ENCODE data around the gene ZBTB7A.

The ZBTB7A gene

DNA sequence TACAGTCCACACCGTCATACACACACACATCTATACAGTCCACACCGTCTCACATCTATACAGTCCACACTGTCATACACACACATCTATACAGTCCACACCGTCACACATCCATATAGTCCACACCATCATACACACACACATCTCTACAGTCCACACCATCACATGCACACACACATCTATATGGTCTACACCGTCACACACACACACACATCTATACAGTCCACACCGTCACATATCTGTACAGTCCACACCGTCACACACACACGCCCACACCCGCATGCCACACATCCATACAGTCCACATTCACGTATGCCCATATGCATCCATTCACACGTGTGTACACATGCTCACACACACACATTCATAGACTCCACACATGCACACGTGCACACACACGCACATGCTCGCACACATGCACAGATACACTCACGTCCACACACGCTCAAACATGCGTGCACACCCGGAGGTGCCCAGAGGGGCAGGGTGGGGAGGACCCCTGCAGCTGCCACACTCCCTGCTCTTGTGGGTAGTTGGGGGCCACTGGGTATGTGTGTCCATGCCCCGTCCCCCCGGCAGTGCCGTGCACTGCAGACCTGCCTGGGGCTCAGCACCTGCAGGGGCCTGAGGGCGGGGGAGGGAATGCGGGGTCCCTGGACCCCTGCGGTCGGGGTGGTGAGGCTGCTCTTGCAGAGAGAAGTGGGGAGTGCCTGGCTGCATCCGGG, 30.0 kb downstream of the ZBTB7A start:
- no peak for DNase-seq (ENCODE audit: low spot score)

DNA sequence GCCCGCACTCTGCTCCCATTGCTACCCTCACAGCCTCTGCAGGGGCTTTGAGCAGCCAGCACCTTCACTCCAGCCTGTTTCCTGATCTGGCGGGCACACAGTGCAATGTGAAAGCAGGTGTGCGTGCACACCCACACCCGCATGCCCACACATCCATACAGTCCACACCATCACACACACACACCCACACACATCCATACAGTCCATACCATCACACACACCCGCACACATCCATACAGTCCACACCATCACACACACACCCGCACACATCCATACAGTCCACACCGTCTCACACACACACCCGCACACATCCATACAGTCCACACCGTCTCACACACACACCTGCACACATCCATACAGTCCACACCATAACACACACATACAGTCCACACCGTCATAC, 31.1 kb downstream of the ZBTB7A start:
- no peak for DNase-seq (ENCODE audit: low spot score)

DNA sequence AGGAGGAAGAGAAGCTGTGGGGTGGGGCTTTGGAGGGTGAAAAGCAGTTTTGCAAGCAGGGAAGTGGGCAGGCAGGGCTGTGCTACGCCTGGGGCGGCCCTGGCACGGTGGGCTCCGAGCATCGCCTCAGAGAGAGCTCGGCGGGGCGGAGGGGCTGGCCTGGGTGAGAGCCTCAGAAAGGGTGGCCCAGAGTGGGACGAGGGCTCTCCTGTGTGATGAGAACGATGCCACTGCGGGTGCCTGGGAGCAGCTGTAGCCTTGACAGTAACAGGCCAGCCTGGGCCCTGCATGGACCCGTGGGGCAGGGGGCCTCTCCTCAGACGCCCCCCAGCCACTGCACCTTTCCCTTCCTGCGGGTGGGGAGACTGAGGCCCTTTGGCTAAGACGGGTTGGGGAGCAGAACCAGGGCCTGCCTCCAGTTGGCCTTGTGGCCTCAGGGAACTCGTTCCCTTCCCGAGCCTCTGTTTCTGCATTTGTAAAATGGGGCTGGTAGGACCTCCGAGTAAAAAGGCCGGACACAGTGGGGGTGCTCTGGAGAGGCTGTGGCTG, 31.6 kb downstream of the ZBTB7A start:
- no peak for DNase-seq (ENCODE audit: low spot score)

DNA sequence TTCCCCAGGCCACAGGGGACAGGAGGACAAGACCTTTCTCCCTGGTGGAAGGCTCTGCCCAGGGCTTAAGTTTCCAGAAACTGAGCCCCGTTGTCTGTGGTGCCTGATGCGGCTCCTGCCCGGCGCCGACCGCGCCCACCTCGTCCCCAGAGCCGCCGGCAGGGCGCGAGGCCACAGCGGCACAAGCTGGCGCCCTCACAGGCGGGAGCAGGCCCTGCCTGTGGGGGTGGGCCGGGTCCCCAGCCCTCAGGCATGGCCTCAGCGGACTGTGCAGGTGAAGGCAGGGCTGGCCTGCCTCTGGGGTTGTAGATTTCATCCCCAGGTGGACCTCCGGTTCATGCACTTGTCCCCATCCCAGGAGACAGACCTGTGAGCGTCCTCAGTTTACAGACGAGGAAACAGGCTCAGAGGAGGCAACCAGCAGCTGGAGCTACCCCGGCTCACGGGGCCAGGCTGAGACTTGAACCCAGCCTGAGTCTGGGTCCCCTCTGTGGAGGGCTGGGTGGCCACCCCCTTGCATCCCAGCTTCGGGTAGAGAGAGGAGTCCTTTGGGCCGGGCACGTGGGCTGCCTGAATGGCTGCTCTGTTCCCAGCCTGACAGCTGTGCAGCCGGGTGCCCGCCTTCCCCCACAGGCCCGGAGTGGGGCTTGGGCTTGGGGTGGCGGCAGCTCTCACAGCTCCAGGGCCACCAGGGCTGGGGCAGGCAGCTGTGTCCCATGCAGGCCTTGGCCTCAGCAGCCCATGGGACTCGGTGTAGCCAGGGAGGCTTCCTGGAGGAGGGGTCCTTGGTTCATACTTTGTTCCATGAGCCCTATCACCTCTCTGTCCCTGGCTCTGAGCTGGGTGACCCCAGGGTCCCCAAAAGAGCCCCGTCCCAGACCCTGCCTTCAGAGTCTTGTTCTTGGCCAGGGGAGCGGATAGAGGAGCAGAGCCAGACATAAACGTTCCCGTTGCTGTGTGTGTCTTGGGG, 32.4 kb downstream of the ZBTB7A start:
- no peak for DNase-seq (ENCODE audit: low spot score)

DNA sequence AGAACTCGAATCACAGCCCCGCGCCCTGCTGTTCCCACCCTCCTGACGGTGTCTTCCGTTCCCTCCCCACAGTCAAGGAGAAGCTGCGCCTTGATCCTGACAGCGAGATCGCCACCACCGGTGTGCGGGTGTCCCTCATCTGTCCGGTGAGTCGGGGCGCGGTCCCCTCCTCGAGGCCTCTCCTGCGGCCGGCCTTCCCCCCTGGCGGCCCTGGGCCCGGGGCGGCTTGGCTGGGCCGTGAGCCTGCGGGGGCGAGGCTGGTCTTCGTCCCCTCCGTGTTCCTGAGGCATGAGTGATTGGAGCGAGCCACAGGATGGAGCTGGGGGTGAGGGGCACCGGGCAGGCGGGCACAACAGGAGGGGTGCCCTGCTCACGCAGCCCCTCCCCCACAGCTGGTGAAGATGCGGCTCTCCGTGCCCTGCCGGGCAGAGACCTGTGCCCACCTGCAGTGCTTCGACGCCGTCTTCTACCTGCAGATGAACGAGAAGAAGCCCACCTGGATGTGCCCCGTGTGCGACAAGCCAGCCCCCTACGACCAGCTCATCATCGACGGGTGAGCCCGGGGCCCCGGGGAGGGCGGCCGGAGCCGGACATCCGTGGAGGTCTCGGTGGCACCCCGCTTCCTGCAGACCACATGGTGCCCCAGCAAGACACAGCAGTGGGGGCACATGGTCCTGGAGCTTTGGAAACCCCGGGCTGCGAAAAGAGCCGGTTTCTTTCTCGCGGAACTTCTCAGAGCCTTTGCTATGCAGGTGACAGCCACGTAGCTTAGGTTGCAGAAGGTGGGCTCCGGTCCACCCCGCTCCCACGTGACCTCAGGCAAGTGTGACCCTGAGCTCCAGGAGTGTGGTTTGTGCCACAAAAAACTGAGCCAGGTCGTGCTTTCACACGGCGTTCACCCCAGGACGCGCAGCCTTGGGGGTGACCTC, 33.4 kb downstream of the ZBTB7A start:
- DNase-seq (ENCODE audit: low spot score): no peak

DNA sequence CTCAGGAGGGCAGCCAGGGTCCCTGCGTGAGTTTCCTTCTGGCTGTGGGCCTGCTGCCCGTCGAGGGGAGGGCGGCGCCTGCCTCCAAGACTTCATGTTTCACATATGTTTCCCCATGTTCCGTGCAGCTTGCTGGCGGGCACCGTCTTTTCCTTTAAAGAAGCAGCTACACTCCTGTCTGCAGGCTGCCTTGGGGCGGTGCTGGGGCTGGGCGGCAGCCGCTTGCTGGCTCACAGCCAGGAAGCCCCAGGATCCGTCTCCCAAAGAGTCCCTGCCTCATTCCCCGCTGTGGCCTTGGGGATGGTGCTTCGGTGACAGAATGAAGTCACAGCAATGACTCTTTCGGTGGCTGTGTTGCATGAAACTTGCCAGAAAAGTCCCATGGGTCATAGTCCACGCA, 34.3 kb downstream of the ZBTB7A start:
- DNase-seq (ENCODE audit: low spot score): no peak

DNA sequence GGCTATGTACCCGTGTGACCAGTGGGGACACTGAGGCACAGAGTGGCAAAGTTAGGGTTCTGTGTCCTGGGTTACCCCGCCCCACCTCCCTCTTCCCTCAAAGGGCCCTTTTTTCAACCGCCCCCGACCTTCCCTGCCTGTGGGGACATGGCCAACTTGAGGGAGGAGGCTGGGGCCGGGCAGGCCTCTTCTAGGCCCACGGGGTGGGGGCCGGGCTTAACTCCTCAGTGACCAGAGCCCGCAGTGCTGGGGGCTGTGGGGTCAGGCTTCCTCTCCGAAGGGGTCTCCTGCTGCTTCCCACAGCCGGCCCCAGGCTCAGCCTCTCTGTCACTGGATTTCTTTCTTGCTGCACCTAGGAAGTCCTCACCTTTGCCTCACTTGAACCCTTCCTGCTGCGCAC, 35.3 kb downstream of the ZBTB7A start:
- DNase-seq (ENCODE audit: low spot score): no peak

DNA sequence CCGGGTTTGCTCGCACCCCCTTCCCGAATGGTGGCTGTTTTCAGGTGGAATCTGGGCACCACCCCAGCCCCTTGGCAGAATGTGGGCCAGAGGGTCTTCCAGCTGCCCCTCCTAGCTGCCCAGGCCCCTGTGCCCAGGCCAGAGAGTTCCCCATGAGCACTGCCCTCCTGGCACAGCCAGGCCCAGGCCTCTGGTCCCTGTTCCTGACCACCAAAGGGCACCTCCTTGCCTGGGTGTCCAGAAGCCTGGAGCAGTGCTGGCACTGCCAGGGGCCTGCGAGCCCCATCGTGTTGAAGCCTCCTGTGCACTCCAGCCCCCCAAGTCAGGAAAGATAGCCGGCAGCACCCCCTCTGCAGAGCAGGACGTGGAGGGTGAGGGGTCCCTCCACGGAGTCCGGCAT, 35.7 kb downstream of the ZBTB7A start:
- no peak for DNase-seq (ENCODE audit: low spot score)

DNA sequence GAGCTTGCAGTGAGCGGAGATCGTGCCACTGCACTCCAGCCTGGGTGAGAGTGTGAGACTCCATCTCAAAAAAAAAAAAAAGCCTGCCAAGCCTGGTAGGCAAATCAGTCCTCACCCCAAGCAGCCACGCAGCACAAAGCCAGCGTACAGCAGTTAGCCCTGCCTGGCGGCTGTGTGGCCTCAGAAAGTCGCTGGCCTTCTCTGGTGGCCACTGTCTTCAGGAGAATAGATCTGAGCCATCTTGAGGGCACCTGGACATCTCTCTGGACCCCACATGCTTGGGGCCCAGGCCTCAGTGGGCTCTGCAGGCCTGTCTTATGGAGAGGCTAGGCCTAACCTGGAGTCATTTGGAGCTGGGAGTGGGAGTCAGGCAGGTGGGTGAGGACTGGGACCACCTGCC, 36.1 kb downstream of the ZBTB7A start:
- DNase-seq (ENCODE audit: low spot score): no peak

DNA sequence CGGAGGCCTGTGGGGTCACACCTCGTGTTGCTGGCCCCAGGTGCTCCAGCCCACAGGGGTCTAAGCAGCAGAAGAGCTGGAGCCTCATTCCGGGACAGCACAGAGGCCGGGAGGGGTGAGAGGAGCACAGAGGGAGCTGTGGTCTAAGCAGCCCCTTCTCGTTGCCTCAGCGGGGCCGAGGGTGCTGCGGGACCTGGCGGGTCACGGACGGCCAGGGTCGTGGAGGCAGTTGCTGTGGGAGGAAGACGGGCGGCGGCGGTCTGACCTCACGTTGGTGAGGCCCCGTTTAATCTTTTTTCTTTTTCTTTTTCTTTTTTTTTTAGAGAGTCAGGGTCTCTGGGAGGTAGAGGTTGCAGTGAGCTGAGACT, 37.5 kb downstream of the ZBTB7A start:
- no peak for DNase-seq (ENCODE audit: low spot score)

DNA sequence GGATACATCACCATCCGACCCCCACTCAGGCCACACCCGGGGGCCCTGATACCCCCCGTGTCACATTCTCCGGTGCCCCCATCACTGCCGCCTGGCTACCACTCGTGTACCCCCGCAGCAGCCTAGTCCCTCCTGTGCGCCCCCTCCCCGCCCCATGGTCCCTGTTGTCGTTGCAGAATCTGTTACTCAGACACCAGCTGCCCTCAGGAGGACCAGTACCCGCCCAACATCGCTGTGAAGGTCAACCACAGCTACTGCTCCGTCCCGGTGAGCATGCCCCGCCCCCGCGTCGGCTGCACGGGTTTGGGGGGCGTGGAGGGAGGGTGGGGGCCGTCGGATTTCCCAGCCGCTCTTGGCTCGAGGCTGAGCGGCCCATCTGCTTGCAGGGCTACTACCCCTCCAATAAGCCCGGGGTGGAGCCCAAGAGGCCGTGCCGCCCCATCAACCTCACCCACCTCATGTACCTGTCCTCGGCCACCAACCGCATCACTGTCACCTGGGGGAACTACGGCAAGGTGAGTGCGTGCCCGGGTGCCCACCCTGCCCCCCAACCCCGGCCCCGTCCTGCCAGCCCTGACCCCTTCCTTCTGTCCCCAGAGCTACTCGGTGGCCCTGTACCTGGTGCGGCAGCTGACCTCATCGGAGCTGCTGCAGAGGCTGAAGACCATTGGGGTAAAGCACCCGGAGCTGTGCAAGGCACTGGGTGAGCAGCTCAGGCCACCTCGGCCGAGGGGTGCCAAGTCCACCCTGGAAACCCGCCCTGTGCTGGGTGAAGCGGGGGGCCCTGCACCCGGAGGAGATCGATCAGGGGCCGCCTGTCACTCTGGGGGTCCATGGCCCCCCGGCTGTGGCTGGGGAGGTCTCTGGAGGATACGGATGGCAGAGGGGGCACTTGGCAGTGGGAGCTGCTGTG, 38.1 kb downstream of the ZBTB7A start:
- DNase-seq (ENCODE audit: low spot score): no peak

DNA sequence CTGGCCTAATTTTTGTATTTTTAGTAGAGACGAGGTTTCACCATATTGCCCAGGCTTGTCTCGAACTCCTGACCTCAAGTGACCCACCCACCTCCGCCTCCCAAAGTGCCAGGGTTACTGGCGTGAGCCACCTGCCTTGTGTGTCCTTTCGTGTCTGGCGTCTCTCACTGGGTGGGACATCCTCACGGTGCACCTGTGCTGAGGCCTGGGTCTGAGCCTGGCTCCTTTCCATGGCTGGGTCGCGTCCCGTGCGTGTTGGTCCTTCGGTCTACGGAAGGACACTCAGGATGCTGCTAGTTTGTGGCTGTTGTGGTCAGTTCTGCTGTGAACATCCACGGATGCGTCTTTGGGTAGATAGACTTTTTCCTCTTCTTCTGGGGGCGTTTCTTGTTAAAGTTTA, 39.6 kb downstream of the ZBTB7A start:
- no peak for DNase-seq (ENCODE audit: low spot score)

DNA sequence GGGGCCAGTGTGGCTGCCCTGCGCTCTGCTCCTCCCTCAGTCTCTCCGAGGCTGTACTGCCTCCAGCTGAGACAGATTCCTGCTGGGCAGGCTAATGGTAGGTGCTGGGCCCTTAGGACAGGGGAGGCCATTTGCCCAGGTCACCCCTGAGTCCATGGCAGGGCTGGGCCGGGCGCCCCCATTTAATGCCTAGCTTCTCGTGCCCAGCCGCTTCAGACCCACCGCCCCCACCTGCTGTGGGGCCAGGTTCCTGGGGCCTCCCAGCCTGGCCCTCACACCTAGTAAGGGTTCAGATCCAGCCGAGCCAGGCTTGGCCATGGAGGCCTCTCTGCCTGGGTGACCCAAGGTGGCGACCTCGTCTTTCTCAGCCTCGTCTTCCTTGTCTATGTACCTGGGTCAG, 41.4 kb downstream of the ZBTB7A start:
- no peak for DNase-seq (ENCODE audit: low spot score)

DNA sequence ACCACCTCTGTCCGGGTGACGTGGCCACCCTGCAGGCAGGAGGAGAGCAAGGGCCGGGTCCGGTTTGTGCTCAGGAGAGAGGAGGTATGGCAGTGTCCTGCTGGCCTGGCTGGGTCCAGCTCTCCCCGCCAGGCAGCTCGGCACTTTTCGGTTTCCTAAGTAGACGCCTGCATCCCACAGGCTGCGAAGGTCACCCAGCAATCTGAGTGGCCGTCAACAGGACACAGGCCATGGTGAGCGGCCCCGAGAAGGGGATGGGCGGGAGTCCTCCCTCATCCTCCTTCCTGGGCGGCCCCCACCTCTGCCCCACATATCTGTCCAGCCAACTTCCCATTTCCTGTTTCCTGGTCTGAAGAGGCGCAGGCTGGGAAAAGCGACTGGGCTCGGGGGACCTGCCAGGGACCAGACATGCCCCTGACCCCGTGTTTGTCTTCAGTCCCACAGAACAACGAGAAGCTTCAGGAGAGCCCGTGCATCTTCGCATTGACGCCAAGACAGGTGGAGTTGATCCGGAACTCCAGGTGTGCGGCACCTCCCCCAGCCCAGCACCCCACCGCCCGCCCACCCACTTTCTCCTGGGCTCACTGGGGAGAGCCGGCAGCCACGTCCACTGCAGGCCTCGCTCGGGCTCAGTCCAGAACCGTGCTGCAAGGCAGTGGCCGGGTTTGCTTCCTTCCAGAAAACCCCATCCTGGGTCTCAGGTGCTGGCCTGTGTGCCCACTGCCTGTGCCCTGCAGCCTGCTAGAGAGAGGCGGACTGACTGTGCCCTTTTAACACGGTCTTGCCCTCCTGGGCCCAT, 42.9 kb downstream of the ZBTB7A start:
- no peak for DNase-seq (ENCODE audit: low spot score)

DNA sequence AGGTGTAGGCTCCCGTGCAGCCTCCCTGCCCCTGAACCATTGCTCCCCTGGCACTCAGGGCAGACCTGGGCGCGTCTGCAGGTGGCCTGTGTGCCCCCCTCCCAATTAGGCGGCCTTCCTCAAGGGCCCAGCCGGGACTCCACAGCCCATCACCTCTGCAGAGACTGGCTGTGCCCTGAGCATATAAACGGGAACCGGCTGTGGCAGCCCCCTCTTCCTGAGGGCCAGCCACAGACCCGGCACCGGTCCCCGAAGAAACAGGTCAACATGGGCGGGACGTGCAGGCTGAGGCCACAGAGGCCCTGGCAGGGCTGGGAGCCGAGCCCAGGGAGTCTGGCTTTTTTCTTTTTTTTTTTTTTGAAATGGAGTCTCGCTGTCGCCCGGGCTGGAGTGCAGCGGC, 47.1 kb downstream of the ZBTB7A start:
- no peak for DNase-seq (ENCODE audit: low spot score)

DNA sequence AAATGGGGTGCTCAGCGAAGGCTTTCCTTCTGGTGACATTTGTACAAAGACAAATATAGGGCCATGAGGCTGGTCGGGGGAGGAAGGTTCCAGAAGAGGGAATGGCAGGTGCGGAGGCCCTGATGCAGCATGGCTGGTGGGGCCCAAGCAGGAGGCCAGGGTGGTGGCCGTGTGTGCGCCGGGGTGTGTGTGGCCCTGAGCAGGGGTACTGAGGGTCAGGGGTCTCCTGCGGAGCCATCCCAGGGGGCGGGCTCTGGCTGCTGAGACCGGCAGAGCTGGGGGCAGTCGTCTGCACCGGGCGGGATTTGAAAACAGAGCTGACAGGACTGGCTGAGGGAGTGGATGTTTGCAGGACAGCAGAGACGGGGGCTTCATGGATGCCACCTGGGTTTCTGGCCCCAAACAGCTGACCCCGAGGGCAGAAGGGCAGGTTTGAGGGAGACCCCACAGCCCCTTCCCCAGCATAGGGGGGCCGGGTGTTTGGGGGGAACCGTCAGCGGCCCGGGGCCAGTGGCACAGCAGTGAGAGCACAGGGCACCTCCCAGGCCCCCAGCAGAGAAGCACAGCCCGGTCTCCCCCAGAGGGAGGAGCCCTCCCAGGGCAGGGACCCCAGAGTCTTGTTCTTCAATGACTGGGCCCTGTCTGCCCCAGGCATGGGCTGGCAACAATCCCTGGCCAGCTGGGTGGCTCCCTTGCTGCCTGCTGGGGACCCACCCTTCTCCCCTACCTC, 47.8 kb downstream of the ZBTB7A start:
- no peak for DNase-seq (ENCODE audit: low spot score)

DNA sequence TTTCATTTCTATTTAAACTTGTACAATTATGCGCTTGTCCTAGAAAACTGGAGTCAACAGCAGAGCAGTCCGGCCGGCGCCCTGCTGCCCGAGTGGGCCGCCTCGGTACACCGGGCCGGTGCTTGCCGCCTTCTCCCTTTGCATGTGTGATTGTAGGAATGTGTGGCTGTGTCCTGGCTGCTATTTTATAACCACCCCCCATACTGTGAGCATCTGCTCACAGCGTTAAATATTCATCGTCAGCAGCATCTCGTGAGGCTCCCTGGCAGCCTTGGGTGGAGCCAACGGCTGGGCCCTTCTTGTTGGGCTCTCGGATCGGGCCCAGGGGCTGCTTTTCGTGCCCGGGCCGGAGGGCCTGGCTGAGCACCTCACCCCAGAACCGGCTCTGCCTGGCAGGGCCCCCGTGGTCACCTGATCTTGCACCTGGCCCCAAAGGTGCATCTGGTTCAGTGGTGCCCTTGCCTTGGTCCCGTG, 48.5 kb downstream of the ZBTB7A start:
- no peak for DNase-seq (ENCODE audit: low spot score)

DNA sequence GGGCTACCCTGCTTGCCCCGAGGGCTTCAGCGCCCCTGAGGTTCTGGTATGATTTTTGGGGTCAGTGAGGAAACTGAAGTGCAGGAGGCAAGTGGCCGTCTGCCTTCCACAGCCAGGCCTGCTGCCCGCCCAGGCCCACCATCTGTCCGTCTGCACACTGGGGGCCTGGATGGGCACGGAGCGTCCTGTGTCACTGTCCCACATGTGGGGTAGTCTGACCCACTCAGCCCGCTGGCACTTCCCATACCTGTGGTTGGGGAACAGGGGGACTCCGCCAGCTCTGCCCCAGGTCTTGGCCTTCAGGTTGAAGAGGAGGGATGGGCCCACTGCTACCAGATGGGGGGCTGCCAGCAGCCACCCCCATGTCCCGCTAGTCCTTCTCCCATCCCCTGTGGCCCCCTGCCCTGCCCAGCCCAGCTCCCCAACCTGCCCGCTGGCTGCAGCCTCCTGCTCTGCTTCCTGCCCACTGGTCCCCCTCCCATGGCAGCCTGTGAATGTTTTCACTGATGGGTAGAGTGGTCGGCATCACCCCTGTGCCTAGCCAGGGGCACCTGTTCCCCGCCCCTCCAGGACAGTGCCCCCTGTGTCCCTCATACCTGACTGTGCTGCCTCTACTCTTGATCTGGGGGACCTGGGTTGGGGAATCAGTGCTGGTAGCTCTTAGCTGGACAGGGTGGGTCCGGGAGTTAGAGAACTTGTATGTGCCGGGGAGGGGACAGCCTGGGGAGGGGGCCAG, 49.6 kb downstream of the ZBTB7A start:
- no peak for DNase-seq (ENCODE audit: low spot score)

DNA sequence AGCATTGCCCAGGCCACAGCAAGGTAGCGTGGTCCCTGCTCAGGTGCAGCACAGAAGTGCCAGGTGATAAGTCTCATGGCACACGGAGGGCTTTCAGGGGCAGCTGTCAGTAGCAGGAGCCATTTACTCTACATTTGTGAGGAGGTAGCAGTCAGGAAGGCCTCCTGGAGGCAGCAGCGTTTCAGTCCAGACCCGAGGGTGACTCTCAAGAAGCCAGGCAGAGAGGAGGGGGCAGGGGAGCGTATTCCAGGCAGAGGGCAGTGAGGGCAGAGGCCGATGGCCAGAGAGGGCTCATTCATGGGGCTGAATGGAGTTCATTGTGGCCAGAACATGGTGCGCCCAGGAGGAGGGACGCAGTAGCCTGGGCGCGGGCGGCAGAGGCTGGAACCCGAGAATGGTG, 50.2 kb downstream of the ZBTB7A start:
- no peak for DNase-seq (ENCODE audit: low spot score)

Measured in CD4-positive, alpha-beta T cell treated with Interleukin-15 for 4 hours (primary cell).